DMS 273 (cell line): Measurements from ENCODE around the gene SLC15A3.
A peak's percentile ranks its signal among the peaks of the same experiment; 100 is the strongest.

Experiments used
- DNase-seq: peaks from one replicate; lab custom pipeline; 2025; ENCODE audit not compliant: unreplicated experiment; lab: John Stamatoyannopoulos, UW

The SLC15A3 gene

GRCh38 chr11:60946601-60947264, 5.2 kb downstream of the SLC15A3 start:
- no peak for DNase-seq

GRCh38 chr11:60945295-60945667, 6.7 kb downstream of the SLC15A3 start:
- no peak for DNase-seq

- peak; percentile 15 for DNase-seq
These were observed 7.3 kb downstream of the SLC15A3 start for GRCh38 chr11:60944490-60945294.

- peak; percentile 62 for DNase-seq
These were observed 8.9 kb downstream of the SLC15A3 start for GRCh38 chr11:60942970-60943565.

GRCh38 chr11:60942219-60942618, 9.8 kb downstream of the SLC15A3 start:
- peak; percentile 45 for DNase-seq

GRCh38 chr11:60941371-60942119, 10.4 kb downstream of the SLC15A3 start:
- DNase-seq = no peak

- no peak for DNase-seq
These were observed 12.1 kb downstream of the SLC15A3 start for GRCh38 chr11:60939855-60940254.

- no peak for DNase-seq
These were observed 12.7 kb downstream of the SLC15A3 start for GRCh38 chr11:60939301-60939700.

GRCh38 chr11:60938500-60938899, 13.5 kb downstream of the SLC15A3 start:
- no peak for DNase-seq

- no peak for DNase-seq
These were observed 14.2 kb downstream of the SLC15A3 start for GRCh38 chr11:60937811-60938210.

- no peak for DNase-seq
These were observed 14.8 kb downstream of the SLC15A3 start for GRCh38 chr11:60937144-60937527.

- no peak for DNase-seq
These were observed 15.4 kb downstream of the SLC15A3 start for GRCh38 chr11:60936467-60937143.

GRCh38 chr11:60935676-60936442, 16.1 kb downstream of the SLC15A3 start:
- no peak for DNase-seq

- no peak for DNase-seq
These were observed 17.0 kb downstream of the SLC15A3 start for GRCh38 chr11:60934790-60935605.

GRCh38 chr11:60934124-60934789, 17.7 kb downstream of the SLC15A3 start:
- DNase-seq = no peak

- DNase-seq = no peak
These were observed 18.4 kb downstream of the SLC15A3 start for GRCh38 chr11:60933416-60934123.

GRCh38 chr11:60932605-60933356, 19.2 kb downstream of the SLC15A3 start:
- no peak for DNase-seq
